DMS79 treated with DMSO at 0.1 percent for 48 hours (cell line): ENCODE measurements around the gene C1QL3.

Source experiments
- DNase-seq: peaks from one replicate; lab custom pipeline; 2025; lab: John Stamatoyannopoulos, UW

Gene C1QL3

DNA sequence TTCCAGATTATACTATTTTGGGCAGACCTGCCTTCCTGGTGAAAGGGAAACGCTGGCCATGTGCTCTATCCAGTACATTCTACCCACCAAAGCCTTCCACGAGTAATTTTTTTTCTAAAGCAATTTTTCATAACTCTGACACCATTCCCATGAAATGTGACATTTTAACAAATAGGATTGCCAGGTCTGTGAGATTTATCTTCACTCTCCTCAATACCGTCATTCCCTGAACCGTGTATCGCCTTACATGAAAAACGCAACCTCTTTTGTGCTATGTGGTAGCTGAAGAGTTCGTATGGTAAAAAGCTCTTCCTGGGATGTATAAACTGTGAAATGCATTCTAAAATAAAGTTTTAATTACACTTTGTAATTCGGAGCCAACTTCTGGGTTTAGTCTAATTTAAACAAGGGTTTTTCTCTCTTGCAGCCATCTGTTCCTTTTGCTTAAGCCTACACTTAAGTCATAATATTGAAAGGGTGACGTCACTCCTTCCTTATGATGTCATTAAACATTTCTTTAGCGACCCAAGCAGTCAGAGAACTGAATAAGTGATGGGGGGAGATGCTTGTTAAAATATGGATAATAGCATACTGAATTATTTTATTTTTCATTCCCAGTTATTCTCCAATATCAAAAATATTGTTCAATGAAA lies 27.7 kb downstream of the C1QL3 start:
- DNase-seq: no peak

- DNase-seq: no peak
Observed at GRCh38 chr10:16491933-16492332, 29.7 kb downstream of the C1QL3 start.

GRCh38 chr10:16490511-16490910 lies 31.2 kb downstream of the C1QL3 start:
- no peak for DNase-seq

GRCh38 chr10:16483241-16483917 lies 38.3 kb downstream of the C1QL3 start:
- no peak for DNase-seq

DNA sequence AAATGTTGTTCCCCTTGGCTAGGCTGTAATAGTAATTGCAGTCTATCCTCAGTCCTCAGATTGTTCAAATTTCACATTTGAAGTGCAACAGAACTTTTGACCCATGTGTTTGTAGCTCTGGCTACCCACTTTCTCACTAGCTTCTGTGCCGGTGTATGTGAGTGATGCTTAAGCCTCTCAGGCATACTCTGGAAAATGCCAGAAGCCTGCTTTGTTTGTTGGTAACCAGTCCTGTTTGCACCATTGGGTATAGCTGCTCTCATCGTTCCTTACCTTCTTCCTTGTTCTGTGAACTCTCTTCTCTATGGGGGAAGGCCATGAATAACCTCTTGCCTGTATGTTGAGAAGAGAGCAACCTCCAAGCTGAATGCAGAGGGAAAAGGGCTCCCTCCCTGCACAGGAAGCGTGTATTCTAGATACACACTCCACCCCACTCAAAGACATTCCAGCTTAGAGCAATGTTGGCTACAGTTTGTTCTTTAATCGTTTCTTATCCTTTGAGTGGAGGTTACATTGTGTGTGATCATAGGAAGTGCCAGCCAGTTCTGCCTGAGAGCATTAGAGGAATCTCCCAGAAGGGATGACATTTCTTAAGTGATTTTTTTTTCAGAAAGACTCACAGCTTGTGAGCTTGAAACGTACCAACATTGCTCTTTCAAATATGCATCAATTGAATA lies 40.5 kb downstream of the C1QL3 start:
- DNase-seq: no peak

DNA sequence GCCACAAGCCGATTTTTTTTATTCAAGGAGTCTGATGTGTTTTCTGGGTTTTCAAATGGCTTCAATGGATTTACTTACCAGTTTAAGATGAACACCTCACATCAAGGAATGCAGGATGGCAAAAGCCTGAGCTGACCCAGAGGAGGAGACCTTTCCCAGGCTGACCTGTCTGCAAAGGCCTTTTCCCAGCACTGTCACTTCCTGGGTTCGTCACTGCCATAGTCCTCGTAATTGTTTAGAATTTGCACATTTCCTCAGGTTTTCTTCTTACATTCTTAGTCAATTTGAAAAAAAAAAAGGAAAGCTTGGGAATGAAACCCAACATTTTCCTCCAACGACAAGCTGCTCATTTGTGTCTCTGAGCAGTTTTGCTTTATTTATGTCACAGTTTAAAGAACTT lies 42.9 kb downstream of the C1QL3 start:
- DNase-seq: no peak

DNA sequence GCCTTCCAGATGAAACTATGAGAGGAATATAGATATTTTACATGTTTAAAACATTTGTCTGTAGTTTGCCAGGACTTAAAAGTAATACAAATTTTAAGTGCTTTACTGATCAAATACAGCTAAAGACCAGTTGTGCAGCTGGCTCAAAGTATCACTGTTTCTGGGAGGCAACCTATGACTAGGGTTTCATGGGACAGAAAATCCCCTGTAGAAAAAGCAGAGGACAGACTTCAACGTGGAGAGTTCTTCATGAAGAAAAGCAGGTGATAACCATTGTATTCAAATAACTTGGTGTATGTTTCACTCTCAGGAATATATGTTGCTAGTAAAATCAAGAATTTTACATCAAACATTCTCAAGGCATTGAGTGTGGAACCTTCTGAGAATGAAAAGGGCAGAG lies 43.9 kb downstream of the C1QL3 start:
- DNase-seq: no peak

- DNase-seq: no peak
Observed at GRCh38 chr10:16472828-16473227, 48.9 kb downstream of the C1QL3 start.

DNA sequence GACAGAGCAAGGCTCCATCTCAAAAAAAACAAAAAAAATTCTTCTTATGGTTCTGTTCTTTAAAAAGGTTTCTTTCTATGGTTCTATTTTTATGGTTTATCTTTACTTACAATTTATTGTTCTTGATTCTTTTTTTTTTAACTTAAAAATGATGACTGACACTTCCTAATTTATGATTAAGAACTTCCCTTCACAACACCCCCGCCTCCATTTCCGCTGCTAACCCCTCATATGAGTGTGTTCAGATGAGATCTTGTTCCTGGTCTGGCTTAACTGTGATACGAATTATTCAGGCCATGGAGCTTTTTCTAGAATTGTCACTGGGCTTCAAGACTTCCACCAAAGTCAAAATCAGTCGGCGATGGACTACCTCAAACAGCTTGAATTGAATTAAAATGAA lies 50.9 kb downstream of the C1QL3 start:
- no peak for DNase-seq

- no peak for DNase-seq
Observed at GRCh38 chr10:16466001-16466400, 55.7 kb downstream of the C1QL3 start.
